HG02678 (cell line): ENCODE data around the gene ZNF263.

ENCODE experiments used
- ATAC-seq: cut with Tn5 transposase; IDR thresholded peaks from one replicate; pipeline ENCODE4 v1.9.1; 2021; ENCODE audit warnings: mild to moderate bottlenecking, moderate library complexity; ENCODE audit not compliant: unreplicated experiment

The ZNF263 gene

DNA sequence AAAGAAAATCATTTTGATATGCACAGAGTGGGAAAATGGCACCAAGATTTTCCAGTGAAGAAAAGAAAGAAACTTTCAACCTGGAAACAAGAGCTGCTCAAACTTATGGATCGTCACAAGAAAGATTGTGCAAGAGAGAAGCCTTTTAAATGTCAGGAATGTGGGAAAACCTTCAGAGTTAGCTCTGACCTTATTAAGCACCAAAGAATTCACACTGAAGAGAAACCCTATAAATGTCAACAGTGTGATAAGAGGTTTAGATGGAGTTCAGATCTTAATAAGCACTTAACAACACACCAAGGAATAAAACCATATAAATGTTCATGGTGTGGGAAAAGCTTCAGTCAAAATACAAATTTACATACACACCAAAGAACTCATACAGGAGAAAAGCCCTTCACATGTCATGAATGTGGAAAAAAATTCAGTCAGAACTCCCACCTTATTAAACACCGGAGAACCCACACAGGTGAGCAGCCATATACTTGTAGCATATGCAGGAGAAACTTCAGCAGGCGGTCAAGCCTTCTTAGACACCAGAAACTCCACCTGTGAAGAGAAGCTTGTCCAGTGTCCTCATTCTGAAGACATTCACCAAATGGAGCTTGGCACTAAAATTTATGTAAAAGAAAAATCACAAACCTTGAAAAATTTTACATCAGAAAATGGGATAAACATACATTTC lies 34.2 kb downstream of the ZNF263 start:
- ATAC-seq = no peak

DNA sequence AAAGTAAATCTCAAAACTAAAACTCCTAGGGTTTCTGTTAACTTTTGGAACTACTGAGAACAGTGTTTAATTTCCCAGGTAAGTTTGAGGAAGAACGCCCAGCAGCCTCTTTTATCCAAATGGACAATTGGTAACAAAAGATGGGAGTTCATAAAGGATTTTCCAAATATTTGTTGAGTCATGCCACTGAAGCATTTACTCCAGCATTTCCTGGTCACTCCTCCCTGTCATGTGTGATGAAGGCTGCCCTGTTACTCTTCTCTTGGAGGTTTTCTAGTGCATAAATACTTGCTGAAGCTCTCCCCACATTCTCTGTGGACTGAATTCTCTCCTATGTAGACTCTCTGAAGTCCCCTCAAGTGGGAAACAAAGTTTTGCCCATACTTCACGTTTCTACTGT lies 38.5 kb downstream of the ZNF263 start:
- ATAC-seq = no peak

DNA sequence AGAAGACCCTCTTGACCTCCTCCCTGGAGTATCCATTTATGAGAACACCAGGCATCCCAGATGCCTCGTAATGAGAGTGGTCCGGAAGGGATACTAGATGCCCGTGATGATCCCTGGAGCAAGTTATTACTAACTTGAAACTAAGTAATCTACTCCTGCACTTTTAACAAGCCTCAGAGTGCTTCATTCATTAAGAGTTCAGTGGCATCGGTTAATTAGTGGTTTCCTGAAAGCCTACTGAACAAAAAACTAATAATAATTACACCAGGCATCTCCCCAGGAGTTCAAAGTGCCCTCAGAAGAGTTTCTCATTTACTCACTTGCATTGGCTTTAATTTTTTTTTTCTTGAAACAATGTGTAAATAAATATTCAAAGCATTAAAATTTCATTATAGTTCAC lies 44.2 kb downstream of the ZNF263 start:
- no peak for ATAC-seq

DNA sequence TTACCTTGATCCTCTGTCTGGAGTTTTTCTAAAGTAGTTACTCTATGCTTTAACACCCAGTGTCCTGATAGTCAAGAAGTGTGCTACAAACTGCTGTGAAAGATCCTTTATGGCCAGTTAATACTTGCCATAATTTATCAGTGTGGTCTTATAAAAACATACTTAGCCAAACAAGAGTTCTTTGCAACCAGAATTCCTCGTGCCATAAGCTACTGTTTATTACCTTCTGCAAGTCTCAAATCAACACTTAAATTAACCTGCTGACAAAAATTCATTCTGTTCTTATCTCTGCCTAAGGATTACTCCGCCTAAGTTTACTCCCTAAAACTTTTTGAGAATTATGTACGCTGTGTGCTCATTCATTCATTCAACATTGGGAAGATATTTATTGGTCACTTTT lies 44.8 kb downstream of the ZNF263 start:
- no peak for ATAC-seq

DNA sequence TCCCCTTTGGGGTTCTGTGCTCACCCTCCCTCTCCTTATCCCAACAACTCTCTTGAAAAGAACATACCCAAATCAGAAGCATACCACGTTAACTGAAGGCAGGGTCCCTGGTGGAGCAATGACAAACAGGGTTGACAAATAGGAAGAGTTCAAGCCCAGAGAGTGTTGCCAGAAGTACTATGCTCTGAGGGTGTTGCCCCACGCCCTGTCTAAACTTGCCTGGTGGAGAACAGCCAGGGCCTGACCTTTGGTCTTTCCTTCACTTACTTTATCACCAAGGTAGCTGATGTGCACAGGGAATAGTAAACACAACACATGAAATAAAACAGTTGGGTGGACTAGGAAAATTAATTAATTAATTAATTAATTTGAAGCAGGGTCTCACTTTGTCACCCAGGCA lies 45.4 kb downstream of the ZNF263 start:
- no peak for ATAC-seq
